GM12892 (cell line): ENCODE data around the gene PCDHA8.
"Not testable (repeated sequence)": the region's sequence is repeated elsewhere in the genome, so short reads cannot be mapped to it uniquely, and the experiment has no call there.

Experiments used
- DNase-seq: peaks from one replicate; pipeline ENCODE4 v3.0.0; 2011; ENCODE audit not compliant: insufficient read length
- FAIRE-seq: peaks from 2 replicates; lab custom pipeline; 2011; peaks lifted over from hg19 to GRCh38; lab: Jason Lieb, UNC
- POLR2A ChIP-seq: IDR thresholded peaks from 2 replicates; pipeline ENCODE4 v1.6.1; 2011; ENCODE audit warnings: low read depth, low read length, control low read depth
- POLR2AphosphoS5 ChIP-seq: IDR thresholded peaks from 2 replicates; pipeline ENCODE4 v1.6.1; 2011; ENCODE audit warnings: low read depth, low read length, control low read depth
- TAF1 ChIP-seq: IDR thresholded peaks from 2 replicates; pipeline ENCODE4 v1.6.1; 2011; ENCODE audit warnings: low read depth, mild to moderate bottlenecking, control low read depth, low read length, borderline replicate concordance

Gene PCDHA8

GRCh38 chr5:140862441-140863295 is 21.7 kb downstream of the PCDHA8 start:
- DNase-seq (no peak), FAIRE-seq (no peak)
- no peak for TF ChIP-seq TAF1
- no peak for TF ChIP-seq POLR2A
- no peak for TF ChIP-seq POLR2AphosphoS5

GRCh38 chr5:140868721-140869554 is 28.0 kb downstream of the PCDHA8 start, which contains the start of gene PCDHA11:
TSS of gene PCDHA11 (plus strand) at chr5:140868957. CDS start at chr5:140869104, 147 bp downstream.
- FAIRE-seq (no peak), DNase-seq (no peak)
- TF ChIP-seq POLR2A: no peak
- no peak for TF ChIP-seq TAF1
- TF ChIP-seq POLR2AphosphoS5: no peak

- DNase-seq (no peak), FAIRE-seq (no peak)
- TF ChIP-seq TAF1: no peak
- TF ChIP-seq POLR2A: no peak
- TF ChIP-seq POLR2AphosphoS5: no peak
Measured at GRCh38 chr5:140869555-140869886, 28.5 kb downstream of the PCDHA8 start.

GRCh38 chr5:140870221-140871201 is 29.5 kb downstream of the PCDHA8 start:
- TF ChIP-seq POLR2AphosphoS5 (no peak), TAF1 (no peak), POLR2A (no peak)
- FAIRE-seq: no peak
- DNase-seq: no peak

GRCh38 chr5:140875085-140876065 is 34.4 kb downstream of the PCDHA8 start, which contains the start of gene PCDHA12:
TSS of gene PCDHA12 (plus strand) at chr5:140875308. CDS start at chr5:140875473, 165 bp downstream.
- DNase-seq: no peak
- no peak for FAIRE-seq
- no peak for TF ChIP-seq TAF1
- no peak for TF ChIP-seq POLR2AphosphoS5
- TF ChIP-seq POLR2A: no peak

GRCh38 chr5:140876541-140877261 is 35.7 kb downstream of the PCDHA8 start:
- not testable (repeated sequence) for DNase-seq, FAIRE-seq

- no peak for DNase-seq
- no peak for FAIRE-seq
- TF ChIP-seq POLR2AphosphoS5: no peak
- no peak for TF ChIP-seq POLR2A
- no peak for TF ChIP-seq TAF1
Measured at GRCh38 chr5:140877262-140877581, 36.2 kb downstream of the PCDHA8 start.

GRCh38 chr5:140881889-140882590 is 41.1 kb downstream of the PCDHA8 start, which contains the start of gene PCDHA13:
TSS of gene PCDHA13 (plus strand) at chr5:140882124. CDS start at chr5:140882269, 145 bp downstream.
- DNase-seq (no peak), FAIRE-seq (no peak)
- TF ChIP-seq TAF1 (no peak), POLR2AphosphoS5 (no peak), POLR2A (no peak)

GRCh38 chr5:140882591-140882899 is 41.6 kb downstream of the PCDHA8 start:
- no peak for DNase-seq
- no peak for FAIRE-seq

More at GRCh38 chr5:140882591-140882899, 41.6 kb downstream of the PCDHA8 start:
- no peak for TF ChIP-seq POLR2AphosphoS5
- no peak for TF ChIP-seq POLR2A
- TF ChIP-seq TAF1: no peak
